Testis (tissue), 2 donors: ENCODE results near the gene DNAJC6.

Source experiments
- CTCF ChIP-seq, 3 experiments: fragments of 450-650 bp in 2 of 3; fragments of 200-600 bp in 1 of 3; sonication (generic) in 1 of 3; IDR thresholded peaks; one replicate each; pipeline ENCODE4 v1.5.1; 2016 to 2019; ENCODE audit warnings: antibody characterized with exemption in 3 of 3, mild to moderate bottlenecking in 2 of 3, moderate library complexity in 1 of 3
- POLR2A ChIP-seq: fragments of 450-650 bp; IDR thresholded peaks from one replicate; pipeline ENCODE4 v1.6.1; 2017; ENCODE audit warnings: antibody characterized with exemption, mild to moderate bottlenecking, moderate library complexity

GRCh38 chr1:65414538-65414937, 105.2 kb downstream of the DNAJC6 start:
- TF ChIP-seq CTCF (IDR thresholded peaks at IDR 0.05) (no peak), POLR2A (no peak)
